Mucosa of gallbladder (tissue), 1 donor: ENCODE results near the gene LRSAM1. TPM values are rescaled to one million over a fixed set of nuclear protein-coding genes. Genes with fewer than 3 reads are reported as not detected.

Experiments
- DNase-seq: peaks from one replicate; pipeline ENCODE4 v3.0.0-alpha.2; 2020; ENCODE audit warnings: low spot score
- total RNA-seq: library from RNA; stranded (reverse); gene quantifications from one replicate; pipeline ENCODE4 v1.2.1, GENCODE V29; 2021
- donor health status: DM: no; HTN: no; CAD: no.

Gene LRSAM1
- total RNA-seq, 1 donor from 2014 or later: 30.1 TPM

GRCh38 chr9:127550751-127551150, 99.4 kb downstream of the LRSAM1 start:
- DNase-seq: no peak

Other genes starting within 250 kb of the LRSAM1 start
- gene GARNL3, start 186.7 kb upstream of the LRSAM1 start, total RNA-seq: 17.1 TPM
- gene SLC2A8, start 54.3 kb upstream of the LRSAM1 start, total RNA-seq: 25.0 TPM
- 7.6 TPM for gene ZNF79, start 27.1 kb upstream of the LRSAM1 start, total RNA-seq
- 764 TPM for gene RPL12, start 104 bp upstream of the LRSAM1 start, total RNA-seq
- 52.8 TPM for gene STXBP1, start 160.8 kb downstream of the LRSAM1 start, total RNA-seq